Endothelial cell of hepatic sinusoid (primary cell): ENCODE results near the gene ZFYVE28.
"Not testable (repeated sequence)": the region's sequence is repeated elsewhere in the genome, so short reads cannot be mapped to it uniquely, and the experiment has no call there.

Experiments used
- in situ Hi-C: cut with HindIII; loops from 2 replicates; pipeline ENCODE4 v1.10.0; 2017; ENCODE audit warnings: low sequenced_read_pairs

ZFYVE28 gene

GRCh38 chr4:2446656-2447564, 28.5 kb upstream of the ZFYVE28 start:
- in situ Hi-C loops, result no loop called here

- in situ Hi-C loops, result no loop called here
Measured at GRCh38 chr4:2445571-2445970, 27.1 kb upstream of the ZFYVE28 start.

- in situ Hi-C loops, result no loop called here
Measured at GRCh38 chr4:2445130-2445529, 26.7 kb upstream of the ZFYVE28 start.

- in situ Hi-C loops, result no loop called here
Measured at GRCh38 chr4:2443956-2444740, 25.7 kb upstream of the ZFYVE28 start.

- in situ Hi-C loops, result no loop called here
Measured at GRCh38 chr4:2443061-2443730, 24.8 kb upstream of the ZFYVE28 start.

- in situ Hi-C loops, result no loop called here
Measured at GRCh38 chr4:2442175-2442993, 23.9 kb upstream of the ZFYVE28 start.

- in situ Hi-C loops, result no loop called here
Measured at GRCh38 chr4:2441393-2442174, 23.1 kb upstream of the ZFYVE28 start.

- in situ Hi-C loops, result no loop called here
Measured at GRCh38 chr4:2438822-2439718, 20.6 kb upstream of the ZFYVE28 start.

- in situ Hi-C loops, result no loop called here
Measured at GRCh38 chr4:2437475-2438215, 19.2 kb upstream of the ZFYVE28 start.

GRCh38 chr4:2436761-2437474, 18.5 kb upstream of the ZFYVE28 start:
- in situ Hi-C loops, result no loop called here

GRCh38 chr4:2436301-2436700, 17.9 kb upstream of the ZFYVE28 start:
- in situ Hi-C loops, result no loop called here

GRCh38 chr4:2434420-2434819, 16.0 kb upstream of the ZFYVE28 start:
- in situ Hi-C loops, result no loop called here

- in situ Hi-C loops, result no loop called here
Measured at GRCh38 chr4:2433609-2434350, 15.3 kb upstream of the ZFYVE28 start.

GRCh38 chr4:2432991-2433530, 14.6 kb upstream of the ZFYVE28 start:
- in situ Hi-C loops, result no loop called here

GRCh38 chr4:2432004-2432403, 13.6 kb upstream of the ZFYVE28 start:
- in situ Hi-C loops, result no loop called here

GRCh38 chr4:2429945-2430757, 11.7 kb upstream of the ZFYVE28 start:
- in situ Hi-C loops, result not testable (repeated sequence)
